Breast epithelium (tissue), 4 donors: Measurements from ENCODE around the gene OR6B2. TPM values are rescaled to one million over a fixed set of nuclear protein-coding genes. Genes with fewer than 3 reads are reported as not detected.
"Not testable (repeated sequence)": the region's sequence is repeated elsewhere in the genome, so short reads cannot be mapped to it uniquely, and the experiment has no call there.

ENCODE experiments used
- DNase-seq, 2 donors: peaks; one replicate each; pipeline ENCODE4 v3.0.0-alpha.2; 2019; ENCODE audit warnings: low spot score in 2 of 2
- H3K27ac ChIP-seq, 2 donors: fragments of 200-600 bp; sonication (generic) in 1 of 2; one replicate each; pipeline ENCODE4 v1.5.1; 2016 to 2019; ENCODE audit warnings: mild to moderate bottlenecking in 1 of 2
- H3K27me3 ChIP-seq, 2 donors: fragments of 200-600 bp; sonication (generic) in 1 of 2; one replicate each; pipeline versions ENCODE4 v1.5.1 to v1.6.0; 2017 to 2019; ENCODE audit warnings: control low read depth in 1 of 2, mild to moderate bottlenecking in 1 of 2
- H3K36me3 ChIP-seq: fragments of 200-600 bp; one replicate; pipeline ENCODE4 v1.5.1; 2019
- H3K4me1 ChIP-seq, 2 donors: fragments of 200-600 bp; sonication (generic); one replicate each; pipeline ENCODE4 v1.5.1; 2016 to 2019; ENCODE audit warnings: control low read depth in 1 of 2
- H3K4me3 ChIP-seq, 3 donors: fragments of 200-600 bp; sonication (generic); 1 replicate in 2 of 3; 2 replicates in 1 of 3; pipeline ENCODE4 v1.5.1; 2016 to 2019; ENCODE audit warnings: mild to moderate bottlenecking in 3 of 3, moderate library complexity in 2 of 3
- H3K9me3 ChIP-seq, 2 donors: fragments of 200-600 bp; sonication (generic) in 1 of 2; one replicate each; pipeline ENCODE4 v1.5.1; 2016 to 2019; ENCODE audit warnings: control low read depth in 1 of 2
- CTCF ChIP-seq, 3 donors: fragments of 450-650 bp; IDR thresholded peaks; one replicate each; pipeline ENCODE4 v1.5.1; 2016 to 2017; ENCODE audit warnings: antibody characterized with exemption in 3 of 3, mild to moderate bottlenecking in 3 of 3, moderate library complexity in 3 of 3
- POLR2A ChIP-seq: fragments of 450-650 bp; IDR thresholded peaks from one replicate; pipeline ENCODE4 v1.6.1; 2016; ENCODE audit warnings: antibody characterized with exemption, mild to moderate bottlenecking, moderate library complexity
- POLR2AphosphoS5 ChIP-seq, 3 donors: sonication (generic); formaldehyde crosslinking; IDR thresholded peaks; one replicate each; pipeline ENCODE4 v1.6.1; 2017; ENCODE audit warnings: antibody characterized with exemption in 3 of 3
- intact Hi-C: fragments of 100-400 bp; cut with DNase I; formaldehyde crosslinking; loops from one replicate; pipeline ENCODE4 v1.15.1; 2023; ENCODE audit warnings: low total_unique reads
- total RNA-seq, 3 donors: library from RNA; depleted of rRNA; stranded (reverse); fragments of >200 nt; gene quantifications; one replicate each; pipeline ENCODE4 v1.1.0, GENCODE V29; 2016

OR6B2 gene
- total RNA-seq, 3 donors from 2014 or later = not detected

GRCh38 chr2:240051697-240052096, 21.5 kb upstream of the OR6B2 start:
- Histone ChIP-seq H3K27ac (no peak overlapping the region), H3K36me3 (no peaks in the 10 kb centered on the region), H3K4me3 (no peak overlapping the region), H3K9me3 (no peaks in the 10 kb centered on the region), H3K27me3 (peaks cover 4 to 37% of the 10 kb centered on the region in 2 donors), H3K4me1 (no peaks in the 10 kb centered on the region)
- no peak for TF ChIP-seq POLR2AphosphoS5 (IDR thresholded peaks at IDR 0.05)
- DNase-seq = no peak
- intact Hi-C loops = loop anchor here (10.0 kb wide), 1 partner anchor 93 kb away; the partner anchor contains the start of gene OTOS

GRCh38 chr2:240050278-240050677, 20.0 kb upstream of the OR6B2 start:
- DNase-seq = no peak
- Histone ChIP-seq H3K4me1 (no peaks in the 10 kb centered on the region), H3K36me3 (no peaks in the 10 kb centered on the region), H3K9me3 (no peaks in the 10 kb centered on the region), H3K27ac (no peak overlapping the region), H3K4me3 (no peak overlapping the region), H3K27me3 (peaks cover 4 to 29% of the 10 kb centered on the region in 2 donors)
- TF ChIP-seq CTCF (IDR thresholded peaks at IDR 0.05) (no peak), POLR2A (no peak), POLR2AphosphoS5 (IDR thresholded peaks at IDR 0.05) (no peak)
- intact Hi-C loops = loop anchor here (10.0 kb wide), 1 partner anchor 95 kb away; the partner anchor contains the start of gene OTOS

GRCh38 chr2:240048237-240048636, 18.0 kb upstream of the OR6B2 start:
- H3K36me3 ChIP-seq = no peaks in the 10 kb centered on the region
- H3K27me3 ChIP-seq = peaks cover 0 to 9% of the 10 kb centered on the region in 2 donors
- intact Hi-C loops = no loop called here
- no peak for TF ChIP-seq POLR2AphosphoS5 (IDR thresholded peaks at IDR 0.05)
- TF ChIP-seq POLR2A = no peak
- TF ChIP-seq CTCF (IDR thresholded peaks at IDR 0.05) = no peak
- H3K4me1 ChIP-seq = no peaks in the 10 kb centered on the region
- H3K4me3 ChIP-seq = no peak overlapping the region
- H3K9me3 ChIP-seq = no peaks in the 10 kb centered on the region
- H3K27ac ChIP-seq = no peak overlapping the region
- no peak for DNase-seq

GRCh38 chr2:240045098-240045497, 14.9 kb upstream of the OR6B2 start:
- Histone ChIP-seq H3K27me3 (peaks cover 0 to 10% of the 10 kb centered on the region in 2 donors), H3K36me3 (no peaks in the 10 kb centered on the region), H3K4me3 (no peak overlapping the region), H3K4me1 (no peaks in the 10 kb centered on the region), H3K27ac (no peak overlapping the region), H3K9me3 (no peaks in the 10 kb centered on the region)
- no peak for TF ChIP-seq POLR2A
- no peak for TF ChIP-seq CTCF (IDR thresholded peaks at IDR 0.05)
- no peak for TF ChIP-seq POLR2AphosphoS5 (IDR thresholded peaks at IDR 0.05)
- no peak for DNase-seq
- intact Hi-C loops = no loop called here

- H3K4me3 ChIP-seq, intact Hi-C loops, H3K27ac ChIP-seq, H3K4me1 ChIP-seq, H3K9me3 ChIP-seq, H3K36me3 ChIP-seq, DNase-seq: not testable (repeated sequence)
- peaks cover 0 to 13% of the 10 kb centered on the region in 2 donors for H3K27me3 ChIP-seq
Observed at GRCh38 chr2:240044096-240044495, 13.9 kb upstream of the OR6B2 start.

GRCh38 chr2:240043279-240043989, 13.2 kb upstream of the OR6B2 start:
- no peak for DNase-seq
- intact Hi-C loops = no loop called here
- no peak overlapping the region for H3K27ac ChIP-seq
- H3K9me3 ChIP-seq = no peaks in the 10 kb centered on the region
- no peak overlapping the region for H3K4me3 ChIP-seq
- H3K4me1 ChIP-seq = no peaks in the 10 kb centered on the region
- H3K36me3 ChIP-seq = no peaks in the 10 kb centered on the region
- H3K27me3 ChIP-seq = peaks cover 0 to 7% of the 10 kb centered on the region in 2 donors
- TF ChIP-seq POLR2A (no peak), CTCF (IDR thresholded peaks at IDR 0.05) (no peak), POLR2AphosphoS5 (IDR thresholded peaks at IDR 0.05) (no peak)
